Measurements from ENCODE around the gene CISD3. TPM values are rescaled to one million over a fixed set of nuclear protein-coding genes. Genes with fewer than 3 reads are reported as not detected.

CISD3 gene
- total RNA-seq, 1 donor from 2014 or later = 27.6 TPM

DNA sequence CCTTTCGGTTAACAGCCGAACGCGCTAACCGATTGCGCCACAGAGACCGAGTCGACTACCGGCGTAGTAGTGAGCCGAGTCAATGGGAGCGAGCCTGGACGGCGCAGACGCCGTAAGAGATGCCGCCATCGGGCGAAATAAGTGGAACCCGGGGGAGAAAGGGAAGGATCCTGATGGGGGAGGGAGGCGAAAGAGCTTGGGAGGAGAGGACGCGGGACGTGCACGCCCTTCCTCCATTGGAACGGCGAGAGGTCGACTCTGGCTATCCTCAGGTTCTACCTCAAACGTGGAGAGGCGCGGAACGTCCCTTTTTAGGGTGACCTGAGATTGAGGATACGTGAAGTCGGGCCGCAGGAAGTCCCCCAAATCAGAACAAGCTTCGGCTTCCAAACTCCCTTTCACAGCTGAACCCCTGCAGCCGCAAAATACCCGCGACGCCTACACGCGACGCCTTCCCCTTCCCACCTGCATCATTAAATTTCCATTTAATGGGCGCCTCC is 21.7 kb downstream of the CISD3 start:
- peaks cover 3 to 31% of the 10 kb centered on the region in 2 donors for H3K4me1 ChIP-seq
- H3K9me3 ChIP-seq = no peaks in the 10 kb centered on the region
- H3K27ac ChIP-seq = peak overlapping the region; percentile 86 to 89
- peak; percentile 58 to 92 for DNase-seq (ENCODE audit: low spot score in 2 of 2)
- H3K27me3 ChIP-seq = no peaks in the 10 kb centered on the region
- H3K4me3 ChIP-seq = peak overlapping the region; percentile 65 to 93
- peaks cover 16 to 20% of the 10 kb centered on the region in 2 donors for H3K36me3 ChIP-seq
- TF ChIP-seq, protein P1, sequence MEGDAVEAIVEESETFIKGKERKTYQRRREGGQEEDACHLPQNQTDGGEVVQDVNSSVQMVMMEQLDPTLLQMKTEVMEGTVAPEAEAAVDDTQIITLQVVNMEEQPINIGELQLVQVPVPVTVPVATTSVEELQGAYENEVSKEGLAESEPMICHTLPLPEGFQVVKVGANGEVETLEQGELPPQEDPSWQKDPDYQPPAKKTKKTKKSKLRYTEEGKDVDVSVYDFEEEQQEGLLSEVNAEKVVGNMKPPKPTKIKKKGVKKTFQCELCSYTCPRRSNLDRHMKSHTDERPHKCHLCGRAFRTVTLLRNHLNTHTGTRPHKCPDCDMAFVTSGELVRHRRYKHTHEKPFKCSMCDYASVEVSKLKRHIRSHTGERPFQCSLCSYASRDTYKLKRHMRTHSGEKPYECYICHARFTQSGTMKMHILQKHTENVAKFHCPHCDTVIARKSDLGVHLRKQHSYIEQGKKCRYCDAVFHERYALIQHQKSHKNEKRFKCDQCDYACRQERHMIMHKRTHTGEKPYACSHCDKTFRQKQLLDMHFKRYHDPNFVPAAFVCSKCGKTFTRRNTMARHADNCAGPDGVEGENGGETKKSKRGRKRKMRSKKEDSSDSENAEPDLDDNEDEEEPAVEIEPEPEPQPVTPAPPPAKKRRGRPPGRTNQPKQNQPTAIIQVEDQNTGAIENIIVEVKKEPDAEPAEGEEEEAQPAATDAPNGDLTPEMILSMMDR (IDR thresholded peaks at IDR 0.05) = no peak
- intact Hi-C loops (cut with DNase I) = loop anchor here (1.0 to 2.0 kb wide), 6 partner anchors 22 to 402 kb away; partner anchors contain the start of genes CISD3 and RPL23

DNA sequence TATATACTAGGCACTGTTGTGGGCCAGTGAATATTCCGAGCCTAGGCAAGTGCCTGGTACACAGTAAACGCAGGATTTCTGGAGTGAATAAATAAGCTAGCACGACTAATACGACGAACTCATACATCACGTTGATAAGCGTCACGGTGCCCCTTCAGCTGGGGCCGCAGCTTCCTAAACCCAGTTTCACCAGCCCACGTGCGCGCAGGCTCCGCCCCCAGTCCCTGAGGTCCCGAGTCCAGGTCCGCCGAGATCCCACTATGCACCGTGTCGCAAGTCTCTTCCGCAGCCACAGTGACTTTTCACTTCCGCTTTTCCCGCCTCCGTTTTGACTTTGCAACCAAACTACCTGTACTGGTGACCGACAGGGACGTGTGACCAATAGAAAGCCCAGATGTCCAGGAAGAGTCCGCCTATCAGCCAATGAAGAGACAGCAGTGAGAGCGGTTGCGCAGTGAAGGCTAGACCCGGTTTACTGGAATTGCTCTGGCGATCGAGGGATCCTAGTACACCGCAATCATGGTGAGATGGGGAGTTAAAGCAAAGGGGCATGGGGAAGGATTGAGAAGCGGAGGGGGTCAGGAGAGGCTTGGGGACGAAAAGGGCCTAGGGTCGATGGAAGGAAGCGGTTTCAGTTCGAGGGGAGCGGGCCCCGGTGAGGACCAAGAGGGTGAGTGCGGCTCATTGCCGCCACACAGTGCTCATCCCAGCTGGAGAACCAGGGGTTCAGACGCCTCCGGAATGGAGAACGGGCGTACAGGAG is 22.3 kb downstream of the CISD3 start, which contains the start of gene PSMB3:
Gene PSMB3 (plus strand): TSS at position 434 of the 763 bp plus-strand sequence. CDS start 86 bp downstream, at position 520.
- peaks cover 0 to 29% of the 10 kb centered on the region in 2 donors for H3K4me1 ChIP-seq
- peak within 1 kb of the TSS; percentile 86 to 89 for H3K27ac ChIP-seq
- peaks cover 22 to 25% of the 10 kb centered on the region in 2 donors for H3K36me3 ChIP-seq
- TF ChIP-seq, protein P1 (IDR thresholded peaks at IDR 0.05) = no peak
- intact Hi-C loops (cut with DNase I) = loop anchor here (1.0 to 2.0 kb wide), 5 partner anchors 22 to 402 kb away; partner anchors contain the start of genes CISD3 and RPL23
- no peaks in the 10 kb centered on the region for H3K27me3 ChIP-seq
- DNase-seq (ENCODE audit: low spot score in 2 of 2) = peak; percentile 97 to 100
- H3K9me3 ChIP-seq = no peaks in the 10 kb centered on the region
- peak within 1 kb of the TSS; percentile 79 to 93 for H3K4me3 ChIP-seq

DNA sequence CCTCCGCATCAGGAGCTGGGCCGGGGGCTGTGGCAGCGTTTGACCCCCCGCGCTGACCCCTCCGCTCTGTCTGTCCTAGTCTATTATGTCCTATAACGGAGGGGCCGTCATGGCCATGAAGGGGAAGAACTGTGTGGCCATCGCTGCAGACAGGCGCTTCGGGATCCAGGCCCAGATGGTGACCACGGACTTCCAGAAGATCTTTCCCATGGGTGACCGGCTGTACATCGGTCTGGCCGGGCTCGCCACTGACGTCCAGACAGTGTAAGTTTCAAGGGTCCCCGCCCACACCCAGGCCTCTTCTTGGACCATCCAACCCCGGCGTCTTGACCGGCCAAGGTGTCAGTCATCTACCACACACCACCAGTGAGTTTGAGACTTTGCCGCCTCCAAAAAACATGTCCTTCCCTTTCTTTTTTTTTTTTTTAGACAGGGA is 22.9 kb downstream of the CISD3 start:
- peaks cover 0 to 29% of the 10 kb centered on the region in 2 donors for H3K4me1 ChIP-seq
- peaks cover 28 to 30% of the 10 kb centered on the region in 2 donors for H3K36me3 ChIP-seq
- intact Hi-C loops (cut with DNase I) = loop anchor here (2.0 kb wide), 1 partner anchor 116 kb away; no protein-coding TSS in a partner anchor
- DNase-seq (ENCODE audit: low spot score in 2 of 2) = no peak
- TF ChIP-seq, protein P1 (IDR thresholded peaks at IDR 0.05) = no peak
- no peaks in the 10 kb centered on the region for H3K27me3 ChIP-seq
- H3K9me3 ChIP-seq = no peaks in the 10 kb centered on the region
- peak overlapping the region; percentile 86 to 89 for H3K27ac ChIP-seq
- peak overlapping the region; percentile 79 to 93 for H3K4me3 ChIP-seq

DNA sequence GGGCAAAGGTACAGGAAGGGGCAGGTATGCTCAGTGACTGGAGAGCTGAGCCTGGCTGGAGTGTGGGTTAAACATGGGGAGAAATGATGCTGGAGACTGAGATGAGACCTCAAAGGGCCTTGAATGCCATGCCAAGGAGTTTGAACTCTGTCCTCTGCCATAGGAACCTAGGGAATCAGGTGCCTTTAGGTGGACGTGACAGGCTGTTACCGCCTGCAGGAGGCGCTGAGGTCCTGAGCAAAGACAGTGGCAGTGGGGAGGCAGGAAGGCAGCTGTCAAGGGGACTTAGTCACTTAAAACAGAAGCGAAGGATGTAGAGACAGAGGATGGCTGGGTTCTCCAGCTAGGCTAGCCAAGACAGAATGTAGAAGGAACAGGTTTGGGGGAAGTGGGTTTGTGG is 31.5 kb downstream of the CISD3 start:
- no peak for DNase-seq (ENCODE audit: low spot score in 2 of 2)
- no peaks in the 10 kb centered on the region for H3K9me3 ChIP-seq
- no peak overlapping the region for H3K4me3 ChIP-seq
- intact Hi-C loops (cut with DNase I) = no loop called here
- H3K36me3 ChIP-seq = peaks cover 76 to 80% of the 10 kb centered on the region in 2 donors
- no peak overlapping the region for H3K27ac ChIP-seq
- H3K4me1 ChIP-seq = no peaks in the 10 kb centered on the region
- TF ChIP-seq, protein P1 (IDR thresholded peaks at IDR 0.05) = peak in 1 of 3 experiments; percentile 9
- no peaks in the 10 kb centered on the region for H3K27me3 ChIP-seq

DNA sequence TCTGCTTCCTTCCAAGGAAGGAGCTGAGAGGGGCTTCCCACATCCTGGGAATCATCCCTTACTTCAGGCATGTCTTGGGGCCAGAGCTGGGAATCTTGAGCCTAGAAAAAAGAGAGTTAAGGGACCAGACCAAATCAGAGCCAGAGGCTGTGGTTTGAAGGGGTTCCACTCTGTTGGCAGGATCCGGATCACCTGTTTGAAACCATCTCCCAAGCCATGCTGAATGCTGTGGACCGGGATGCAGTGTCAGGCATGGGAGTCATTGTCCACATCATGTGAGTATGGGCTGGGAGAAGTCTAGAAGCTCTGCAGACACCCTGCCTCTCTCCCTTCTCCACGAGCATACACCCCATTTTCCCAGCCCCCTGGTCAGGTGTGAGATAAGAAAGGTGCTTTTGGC is 32.1 kb downstream of the CISD3 start:
- intact Hi-C loops (cut with DNase I) = no loop called here
- no peak overlapping the region for H3K27ac ChIP-seq
- H3K36me3 ChIP-seq = peaks cover 76 to 82% of the 10 kb centered on the region in 2 donors

More for the DNA sequence above, 32.1 kb downstream of the CISD3 start:
- Histone ChIP-seq H3K27me3 (no peaks in the 10 kb centered on the region), H3K4me3 (no peak overlapping the region), H3K4me1 (no peaks in the 10 kb centered on the region), H3K9me3 (no peaks in the 10 kb centered on the region)
- DNase-seq (ENCODE audit: low spot score in 2 of 2) = no peak
- TF ChIP-seq, protein P1 (IDR thresholded peaks at IDR 0.05) = no peak
